GM23338 (cell line): ENCODE results near the gene ZEB1. TPM values are rescaled to one million over a fixed set of nuclear protein-coding genes. Genes with fewer than 3 reads are reported as not detected.

Experiments
- ATAC-seq: fragments of 200-7000 bp; cut with Tn5 transposase; 3 replicates; pipeline ENCODE4 v1.9.1; 2020
- DNase-seq: peaks from one replicate; pipeline ENCODE4 v3.0.0-alpha.2; 2015; ENCODE audit warnings: low spot score
- H2AFZ ChIP-seq: fragments of 200-600 bp; sonication (generic); 2 replicates; pipeline ENCODE4 v1.8.0; 2016; ENCODE audit warnings: antibody characterized with exemption, mild to moderate bottlenecking, moderate library complexity
- H3F3A ChIP-seq: fragments of 200-600 bp; sonication (generic); replicated peaks from 2 replicates; pipeline ENCODE4 v1.8.0; 2017; ENCODE audit warnings: antibody characterized with exemption, mixed run types, low read depth
- H3K27ac ChIP-seq: fragments of 200-600 bp; sonication (generic); 2 replicates; pipeline ENCODE4 v1.6.1; 2016; ENCODE audit warnings: low read depth
- H3K27me3 ChIP-seq: fragments of 200-600 bp; sonication (generic); 2 replicates; pipeline ENCODE4 v1.8.0; 2016; ENCODE audit warnings: mild to moderate bottlenecking, mixed run types, moderate library complexity; ENCODE audit not compliant: insufficient read depth
- H3K36me3 ChIP-seq: fragments of 200-600 bp; sonication (generic); 2 replicates; pipeline ENCODE4 v1.8.0; 2016; ENCODE audit warnings: mild to moderate bottlenecking; ENCODE audit not compliant: insufficient read depth
- H3K4me1 ChIP-seq: fragments of 200-600 bp; sonication (generic); 2 replicates; pipeline ENCODE4 v1.8.0; 2016; ENCODE audit warnings: mild to moderate bottlenecking, moderate library complexity; ENCODE audit not compliant: insufficient read depth
- H3K4me2 ChIP-seq: fragments of 200-600 bp; sonication (generic); 2 replicates; pipeline ENCODE4 v1.7.1; 2017; ENCODE audit warnings: mixed run types
- H3K4me3 ChIP-seq: fragments of 200-600 bp; sonication (generic); 2 replicates; pipeline ENCODE4 v1.6.1; 2016; ENCODE audit warnings: mixed run types
- H3K79me2 ChIP-seq: fragments of 200-600 bp; sonication (generic); replicated peaks from 2 replicates; pipeline ENCODE4 v1.8.0; 2017; ENCODE audit warnings: mild to moderate bottlenecking; ENCODE audit not compliant: insufficient read depth
- H3K9me2 ChIP-seq: fragments of 200-600 bp; sonication (generic); 2 replicates; pipeline ENCODE4 v1.8.0; 2017; ENCODE audit not compliant: insufficient read depth
- H4K20me1 ChIP-seq: fragments of 200-600 bp; sonication (generic); replicated peaks from 2 replicates; pipeline ENCODE4 v1.8.0; 2017; ENCODE audit warnings: mild to moderate bottlenecking; ENCODE audit not compliant: insufficient read depth
- H3K27ac Mint-ChIP-seq: 2 replicates; pipeline ENCODE4 v1.8.0; 2020; ENCODE audit warnings: inconsistent platforms, mild to moderate bottlenecking, moderate library complexity, mixed read lengths
- H3K27me3 Mint-ChIP-seq: 3 replicates; pipeline ENCODE4 v1.8.0; 2022; ENCODE audit warnings: low read depth, mild to moderate bottlenecking, moderate library complexity, mixed read lengths, inconsistent platforms; ENCODE audit not compliant: insufficient read depth, poor library complexity
- H3K36me3 Mint-ChIP-seq: 3 replicates; pipeline ENCODE4 v1.8.0; 2021; ENCODE audit warnings: low read depth, mild to moderate bottlenecking, inconsistent platforms, moderate library complexity, mixed read lengths
- H3K4me1 Mint-ChIP-seq: 3 replicates; pipeline ENCODE4 v1.8.0; 2020; ENCODE audit warnings: mild to moderate bottlenecking, inconsistent platforms, mixed read lengths
- H3K4me3 Mint-ChIP-seq: 3 replicates; pipeline ENCODE4 v1.8.0; 2021; ENCODE audit warnings: moderate library complexity, mild to moderate bottlenecking, inconsistent platforms, mixed read lengths
- H3K9me3 Mint-ChIP-seq: 3 replicates; pipeline ENCODE4 v1.8.0; 2020; ENCODE audit warnings: moderate library complexity, mild to moderate bottlenecking, inconsistent platforms, mixed read lengths
- CREB1 ChIP-seq: fragments of 250-450 bp; sonication (Bioruptor Pico); IDR thresholded peaks from 2 replicates; pipeline ENCODE4 v1.5.0; 2020; ENCODE audit warnings: low read depth, mild to moderate bottlenecking, moderate library complexity
- CTCF ChIP-seq, 2 experiments: fragments of 200-600 bp in 1 of 2; sonication (generic) in 1 of 2; conservative IDR thresholded peaks; 2 replicates each; pipeline versions ENCODE4 v1.5.1 to v1.6.1; 2016 to 2017; ENCODE audit warnings: antibody characterized with exemption in 2 of 2, low read depth in 2 of 2, mild to moderate bottlenecking in 2 of 2, moderate library complexity in 1 of 2
- ETS1 ChIP-seq: IDR thresholded peaks from 2 replicates; pipeline ENCODE4 v1.6.1; 2016; ENCODE audit warnings: antibody characterized with exemption
- EZH2 ChIP-seq: fragments of 200-600 bp; sonication (generic); IDR thresholded peaks from one replicate; pipeline ENCODE4 v1.8.0; 2017; ENCODE audit warnings: antibody characterized with exemption, mild to moderate bottlenecking, low read depth; ENCODE audit not compliant: unreplicated experiment
- EZH2phosphoT487 ChIP-seq: fragments of 200-600 bp; sonication (generic); IDR thresholded peaks from one replicate; pipeline ENCODE4 v1.8.1; 2018; ENCODE audit warnings: antibody characterized with exemption; ENCODE audit not compliant: unreplicated experiment
- JUNB ChIP-seq: IDR thresholded peaks from one replicate; pipeline ENCODE4 v1.6.1; 2016; ENCODE audit warnings: antibody characterized with exemption; ENCODE audit not compliant: unreplicated experiment
- NANOG ChIP-seq: IDR thresholded peaks from 2 replicates; pipeline ENCODE4 v1.6.1; 2016; ENCODE audit warnings: antibody characterized with exemption, borderline replicate concordance
- REST ChIP-seq: IDR thresholded peaks from one replicate; pipeline ENCODE4 v1.6.1; 2018; ENCODE audit warnings: antibody characterized with exemption; ENCODE audit not compliant: unreplicated experiment
- STAT1 ChIP-seq: IDR thresholded peaks from one replicate; pipeline ENCODE4 v1.6.1; 2016; ENCODE audit warnings: antibody characterized with exemption; ENCODE audit not compliant: unreplicated experiment
- ZNF114 ChIP-seq: fragments of 250-450 bp; sonication (Bioruptor Pico); IDR thresholded peaks from 2 replicates; pipeline ENCODE4 v1.5.0; 2020; ENCODE audit warnings: mild to moderate bottlenecking, moderate library complexity
- ZNF331 ChIP-seq: fragments of 250-450 bp; sonication (Bioruptor Pico); IDR thresholded peaks from 2 replicates; pipeline ENCODE4 v1.5.0; 2020; ENCODE audit warnings: low read depth, mild to moderate bottlenecking, moderate library complexity
- polyA plus RNA-seq: library from polyadenylated mRNA; unstranded; fragments of >200 nt; fragmentation: Nextera tagmentation; extraction: Ambion mirVana; gene quantifications from 2 replicates; pipeline ENCODE4 v1.2.1, GENCODE V29; 2016
- total RNA-seq: library from RNA; depleted of rRNA; stranded (reverse); fragments of >200 nt; shearing (Covaris generic); gene quantifications from 2 replicates; pipeline ENCODE4 v1.2.3, GENCODE V29; 2014

ZEB1 gene
- total and polyA plus RNA-seq, 2 experiments from 2014 or later, result 0.16 to 0.45 TPM

GRCh38 chr10:31315453-31315852 lies 3.6 kb upstream of the ZEB1 start:
- Mint-ChIP-seq H3K27ac (no peak overlapping the region), H3K36me3 (no peaks in the 10 kb centered on the region), H3K4me3 (no peak overlapping the region), H3K4me1 (peaks cover 12% of the 10 kb centered on the region), H3K9me3 (no peaks in the 10 kb centered on the region), H3K27me3 (peaks cover 14% of the 10 kb centered on the region)
- no peaks in the 10 kb centered on the region for H3K36me3 ChIP-seq
- DNase-seq, result no peak
- H3K9me2 ChIP-seq, result no peaks in the 10 kb centered on the region
- no peak for TF ChIP-seq REST
- ATAC-seq, result no peak
- no peak overlapping the region for H2AFZ ChIP-seq
- peaks cover 5% of the 10 kb centered on the region; the same call in 1 of the 2 replicates for H3K4me1 ChIP-seq
- no peaks in the 10 kb centered on the region for H3F3A ChIP-seq
- no peaks in the 10 kb centered on the region for H4K20me1 ChIP-seq
- no peak overlapping the region for H3K4me2 ChIP-seq
- peaks cover 35% of the 10 kb centered on the region for H3K27me3 ChIP-seq
- H3K79me2 ChIP-seq, result no peaks in the 10 kb centered on the region
- no peak overlapping the region for H3K27ac ChIP-seq
- H3K4me3 ChIP-seq, result no peak overlapping the region

- Histone ChIP-seq H3F3A (no peaks in the 10 kb centered on the region), H2AFZ (no peak overlapping the region), H3K4me3 (no peak overlapping the region), H3K27me3 (peaks cover 52% of the 10 kb centered on the region), H3K36me3 (no peaks in the 10 kb centered on the region), H3K27ac (no peak overlapping the region), H3K9me2 (no peaks in the 10 kb centered on the region), H3K79me2 (no peaks in the 10 kb centered on the region), H4K20me1 (no peaks in the 10 kb centered on the region), H3K4me2 (no peak overlapping the region), H3K4me1 (peaks cover 12% of the 10 kb centered on the region)
- Mint-ChIP-seq H3K36me3 (no peaks in the 10 kb centered on the region), H3K4me1 (peaks cover 26% of the 10 kb centered on the region), H3K27me3 (peaks cover 31% of the 10 kb centered on the region), H3K27ac (no peak overlapping the region), H3K9me3 (no peaks in the 10 kb centered on the region), H3K4me3 (peak overlapping the region; percentile 13; the same call in 2 of the 3 replicates)
- no peak for DNase-seq
- no peak for ATAC-seq
- TF ChIP-seq CTCF (conservative IDR thresholded peaks at IDR 0.05; ENCODE audit: low read depth in 2 of 2), result no peak
- no peak for TF ChIP-seq STAT1
- TF ChIP-seq REST, result no peak
- TF ChIP-seq ZNF331 (CRISPR knock-in tag), result no peak
- TF ChIP-seq JUNB, result no peak
- no peak for TF ChIP-seq NANOG
- TF ChIP-seq ETS1, result no peak
- no peak for TF ChIP-seq EZH2
- TF ChIP-seq CREB1, result no peak
- TF ChIP-seq ZNF114 (CRISPR knock-in tag), result no peak
- TF ChIP-seq EZH2phosphoT487, result no peak
Observed at GRCh38 chr10:31317171-31317570, 1.8 kb upstream of the ZEB1 start.
